Liver (tissue), 9 donors: ENCODE data around the gene POU4F1. TPM values are rescaled to one million over a fixed set of nuclear protein-coding genes. Genes with fewer than 3 reads are reported as not detected.

Source experiments
- DNase-seq: peaks from one replicate; pipeline ENCODE4 v3.0.0-alpha.2; 2017; ENCODE audit warnings: low spot score
- H3K27ac ChIP-seq, 2 donors: one replicate each; pipeline ENCODE4 v1.7.0; 2013; ENCODE audit warnings: inconsistent platforms in 2 of 2, low read length in 2 of 2, control low read depth in 1 of 2, low read depth in 1 of 2, mild to moderate bottlenecking in 1 of 2
- H3K27me3 ChIP-seq, 4 donors: one replicate each; pipeline versions ENCODE4 v1.6.1 to v1.7.0; 2013; ENCODE audit warnings: low read length in 3 of 4, inconsistent platforms in 1 of 4, mild to moderate bottlenecking in 1 of 4, moderate library complexity in 1 of 4; ENCODE audit not compliant: control insufficient read depth in 4 of 4, insufficient read depth in 4 of 4
- H3K36me3 ChIP-seq, 4 donors: one replicate each; pipeline versions ENCODE4 v1.6.1 to v1.7.0; 2013; ENCODE audit warnings: low read length in 3 of 4, mild to moderate bottlenecking in 3 of 4, low read depth in 1 of 4, moderate library complexity in 1 of 4; ENCODE audit not compliant: control insufficient read depth in 4 of 4, insufficient read depth in 3 of 4
- H3K4me1 ChIP-seq, 4 donors: one replicate each; pipeline versions ENCODE4 v1.6.1 to v1.7.0; 2013; ENCODE audit warnings: low read length in 3 of 4, mild to moderate bottlenecking in 3 of 4, moderate library complexity in 1 of 4; ENCODE audit not compliant: control insufficient read depth in 4 of 4, insufficient read depth in 4 of 4
- H3K4me3 ChIP-seq, 3 donors: one replicate each; pipeline versions ENCODE4 v1.6.1 to v1.7.0; 2013; ENCODE audit warnings: low read length in 3 of 3, control low read depth in 1 of 3, low read depth in 1 of 3, mild to moderate bottlenecking in 1 of 3
- H3K9ac ChIP-seq, 2 donors: one replicate each; pipeline ENCODE4 v1.7.0; 2013; ENCODE audit warnings: low read length in 2 of 2, mild to moderate bottlenecking in 2 of 2, moderate library complexity in 2 of 2, control low read depth in 1 of 2, low read depth in 1 of 2
- H3K9me3 ChIP-seq, 4 donors: one replicate each; pipeline versions ENCODE4 v1.6.1 to v1.7.0; 2013; ENCODE audit warnings: low read length in 3 of 4; ENCODE audit not compliant: control insufficient read depth in 4 of 4
- EGR1 ChIP-seq, 2 donors: IDR thresholded peaks; 2 replicates each; pipeline ENCODE4 v1.6.1; 2016 to 2018; ENCODE audit warnings: antibody characterized with exemption in 2 of 2, low read depth in 2 of 2
- FOXA1 ChIP-seq: IDR thresholded peaks from 2 replicates; pipeline ENCODE4 v1.6.1; 2016; ENCODE audit warnings: antibody characterized with exemption
- FOXA2 ChIP-seq: IDR thresholded peaks from 2 replicates; pipeline ENCODE4 v1.6.1; 2016; ENCODE audit warnings: antibody characterized with exemption
- GABPA ChIP-seq, 2 donors: IDR thresholded peaks in 1 of 2; conservative IDR thresholded peaks in 1 of 2; 2 replicates each; pipeline ENCODE4 v1.6.1; 2016; ENCODE audit warnings: antibody characterized with exemption in 2 of 2, mild to moderate bottlenecking in 1 of 2, moderate library complexity in 1 of 2
- HNF4A ChIP-seq, 2 donors: conservative IDR thresholded peaks; 2 replicates each; pipeline ENCODE4 v1.6.1; 2016; ENCODE audit warnings: antibody characterized with exemption in 2 of 2, mild to moderate bottlenecking in 2 of 2
- HNF4G ChIP-seq: IDR thresholded peaks from 2 replicates; pipeline ENCODE4 v1.6.1; 2016; ENCODE audit warnings: antibody characterized with exemption
- JUND ChIP-seq, 2 donors: IDR thresholded peaks; 2 replicates each; pipeline ENCODE4 v1.6.1; 2016; ENCODE audit warnings: antibody characterized with exemption in 2 of 2
- NR2F2 ChIP-seq: IDR thresholded peaks from 2 replicates; pipeline ENCODE4 v1.6.1; 2016; ENCODE audit warnings: antibody characterized with exemption
- RAD21 ChIP-seq, 2 donors: IDR thresholded peaks; 2 replicates each; pipeline ENCODE4 v1.6.1; 2016; ENCODE audit warnings: antibody characterized with exemption in 2 of 2, mild to moderate bottlenecking in 2 of 2
- RXRA ChIP-seq, 2 donors: IDR thresholded peaks; 2 replicates each; pipeline ENCODE4 v1.6.1; 2017 to 2018; ENCODE audit warnings: antibody characterized with exemption in 2 of 2, mild to moderate bottlenecking in 1 of 2
- SP1 ChIP-seq: IDR thresholded peaks from 2 replicates; pipeline ENCODE4 v1.6.1; 2018; ENCODE audit warnings: antibody characterized with exemption, mild to moderate bottlenecking
- TAF1 ChIP-seq: conservative IDR thresholded peaks from 2 replicates; pipeline ENCODE4 v1.6.1; 2016; ENCODE audit warnings: antibody characterized with exemption, mild to moderate bottlenecking
- YY1 ChIP-seq: IDR thresholded peaks from 2 replicates; pipeline ENCODE4 v1.6.1; 2016; ENCODE audit warnings: antibody characterized with exemption, mild to moderate bottlenecking
- WGBS: extraction: QIAGEN DNeasy Blood & Tissue Kit; methylation state at CpG from one replicate; pipeline ENCODE4 v1.1.7; 2013; 5-methylcytosine and 5-hydroxymethylcytosine counted together
- polyA plus RNA-seq, 2 donors: library from polyadenylated mRNA; stranded (reverse) in 1 of 2; unstranded in 1 of 2; fragments of 200-250 nt in 1 of 2; fragments of >200 nt in 1 of 2; fragmentation: Nextera tagmentation in 1 of 2; extraction: Ambion mirVana in 1 of 2; gene quantifications; one replicate each; pipeline versions ENCODE4 v1.2.1 to v1.2.3, GENCODE V29; 2013 to 2015
- total RNA-seq, 2 donors: library from RNA; depleted of rRNA; stranded (reverse); fragments of >200 nt; gene quantifications; one replicate each; pipeline ENCODE4 v1.2.3, GENCODE V29; 2014
- TF ChIP-seq, protein P1 (sequence below): IDR thresholded peaks from 2 replicates; pipeline ENCODE4 v1.6.1; 2016; ENCODE audit warnings: antibody characterized with exemption
- TF ChIP-seq, protein P2 (sequence below): fragments of 150-350 bp; IDR thresholded peaks from 2 replicates; pipeline ENCODE4 v1.5.1; 2017; ENCODE audit warnings: improper control_type of control experiment, low read depth, low read length; ENCODE audit not compliant: missing input control
- TF ChIP-seq, protein P3 (sequence below): IDR thresholded peaks from 2 replicates; pipeline ENCODE4 v1.6.1; 2016; ENCODE audit warnings: antibody characterized with exemption
- TF ChIP-seq, protein P4 (sequence below): IDR thresholded peaks from 2 replicates; pipeline ENCODE4 v1.6.1; 2016; ENCODE audit warnings: antibody characterized with exemption
- TF ChIP-seq, protein P5 (sequence below): IDR thresholded peaks from 2 replicates; pipeline ENCODE4 v1.6.1; 2016; ENCODE audit warnings: antibody characterized with exemption, mild to moderate bottlenecking
- donor health status: healthy.
- donor health status: healthy.
- donor health status: healthy.
- donor health status: healthy.
- donor health status: healthy.

Gene POU4F1
- total and polyA plus RNA-seq, 4 donors = 0.01 to 0.05 TPM; not detected in 2

DNA sequence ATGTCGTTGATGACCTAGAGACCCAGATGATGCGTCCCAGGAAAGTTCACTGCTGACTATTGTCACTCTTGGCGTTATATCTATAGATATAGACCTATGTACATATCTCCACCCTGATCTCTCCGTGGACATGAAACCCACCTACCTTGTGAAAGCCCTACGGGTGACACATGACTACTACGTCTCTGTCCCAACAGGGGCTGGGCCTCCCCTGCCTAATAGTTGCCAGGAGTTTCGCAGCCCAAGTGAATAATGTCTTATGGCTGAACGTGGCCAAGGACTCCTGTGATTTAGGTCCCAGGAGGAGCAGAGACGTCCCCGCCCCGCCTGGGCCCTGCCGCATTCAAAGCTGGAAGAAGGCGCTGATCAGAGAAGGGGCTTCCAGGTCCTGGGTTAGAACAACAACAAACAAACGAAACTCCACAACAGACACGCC, 4.9 kb upstream of the POU4F1 start:
- peaks cover 15 to 32% (median 23%) of the 10 kb centered on the region in 4 donors for H3K4me1 ChIP-seq
- TF ChIP-seq HNF4A (conservative IDR thresholded peaks at IDR 0.05) = no peak
- TF ChIP-seq GABPA (IDR thresholded peaks at IDR 0.05 in 1 of 2, conservative IDR thresholded peaks at IDR 0.05 in 1 of 2) = no peak
- TF ChIP-seq FOXA1 = no peak
- TF ChIP-seq, protein P1, sequence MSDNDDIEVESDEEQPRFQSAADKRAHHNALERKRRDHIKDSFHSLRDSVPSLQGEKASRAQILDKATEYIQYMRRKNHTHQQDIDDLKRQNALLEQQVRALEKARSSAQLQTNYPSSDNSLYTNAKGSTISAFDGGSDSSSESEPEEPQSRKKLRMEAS = no peak
- TF ChIP-seq, protein P2, sequence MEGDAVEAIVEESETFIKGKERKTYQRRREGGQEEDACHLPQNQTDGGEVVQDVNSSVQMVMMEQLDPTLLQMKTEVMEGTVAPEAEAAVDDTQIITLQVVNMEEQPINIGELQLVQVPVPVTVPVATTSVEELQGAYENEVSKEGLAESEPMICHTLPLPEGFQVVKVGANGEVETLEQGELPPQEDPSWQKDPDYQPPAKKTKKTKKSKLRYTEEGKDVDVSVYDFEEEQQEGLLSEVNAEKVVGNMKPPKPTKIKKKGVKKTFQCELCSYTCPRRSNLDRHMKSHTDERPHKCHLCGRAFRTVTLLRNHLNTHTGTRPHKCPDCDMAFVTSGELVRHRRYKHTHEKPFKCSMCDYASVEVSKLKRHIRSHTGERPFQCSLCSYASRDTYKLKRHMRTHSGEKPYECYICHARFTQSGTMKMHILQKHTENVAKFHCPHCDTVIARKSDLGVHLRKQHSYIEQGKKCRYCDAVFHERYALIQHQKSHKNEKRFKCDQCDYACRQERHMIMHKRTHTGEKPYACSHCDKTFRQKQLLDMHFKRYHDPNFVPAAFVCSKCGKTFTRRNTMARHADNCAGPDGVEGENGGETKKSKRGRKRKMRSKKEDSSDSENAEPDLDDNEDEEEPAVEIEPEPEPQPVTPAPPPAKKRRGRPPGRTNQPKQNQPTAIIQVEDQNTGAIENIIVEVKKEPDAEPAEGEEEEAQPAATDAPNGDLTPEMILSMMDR = no peak
- no peak for TF ChIP-seq HNF4G
- no peak for TF ChIP-seq RXRA (IDR thresholded peaks at IDR 0.05)
- TF ChIP-seq, protein P3, sequence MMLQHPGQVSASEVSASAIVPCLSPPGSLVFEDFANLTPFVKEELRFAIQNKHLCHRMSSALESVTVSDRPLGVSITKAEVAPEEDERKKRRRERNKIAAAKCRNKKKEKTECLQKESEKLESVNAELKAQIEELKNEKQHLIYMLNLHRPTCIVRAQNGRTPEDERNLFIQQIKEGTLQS = no peak
- no peak for TF ChIP-seq TAF1
- TF ChIP-seq RAD21 (IDR thresholded peaks at IDR 0.05) = no peak
- TF ChIP-seq SP1 = no peak
- no peak for TF ChIP-seq JUND (IDR thresholded peaks at IDR 0.05)
- no peak for TF ChIP-seq FOXA2
- no peak for TF ChIP-seq YY1
- TF ChIP-seq, protein P4, sequence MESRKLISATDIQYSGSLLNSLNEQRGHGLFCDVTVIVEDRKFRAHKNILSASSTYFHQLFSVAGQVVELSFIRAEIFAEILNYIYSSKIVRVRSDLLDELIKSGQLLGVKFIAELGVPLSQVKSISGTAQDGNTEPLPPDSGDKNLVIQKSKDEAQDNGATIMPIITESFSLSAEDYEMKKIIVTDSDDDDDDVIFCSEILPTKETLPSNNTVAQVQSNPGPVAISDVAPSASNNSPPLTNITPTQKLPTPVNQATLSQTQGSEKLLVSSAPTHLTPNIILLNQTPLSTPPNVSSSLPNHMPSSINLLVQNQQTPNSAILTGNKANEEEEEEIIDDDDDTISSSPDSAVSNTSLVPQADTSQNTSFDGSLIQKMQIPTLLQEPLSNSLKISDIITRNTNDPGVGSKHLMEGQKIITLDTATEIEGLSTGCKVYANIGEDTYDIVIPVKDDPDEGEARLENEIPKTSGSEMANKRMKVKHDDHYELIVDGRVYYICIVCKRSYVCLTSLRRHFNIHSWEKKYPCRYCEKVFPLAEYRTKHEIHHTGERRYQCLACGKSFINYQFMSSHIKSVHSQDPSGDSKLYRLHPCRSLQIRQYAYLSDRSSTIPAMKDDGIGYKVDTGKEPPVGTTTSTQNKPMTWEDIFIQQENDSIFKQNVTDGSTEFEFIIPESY = no peak
- no peak for TF ChIP-seq NR2F2
- no peak for TF ChIP-seq EGR1 (IDR thresholded peaks at IDR 0.05; ENCODE audit: low read depth in 2 of 2)
- TF ChIP-seq, protein P5, sequence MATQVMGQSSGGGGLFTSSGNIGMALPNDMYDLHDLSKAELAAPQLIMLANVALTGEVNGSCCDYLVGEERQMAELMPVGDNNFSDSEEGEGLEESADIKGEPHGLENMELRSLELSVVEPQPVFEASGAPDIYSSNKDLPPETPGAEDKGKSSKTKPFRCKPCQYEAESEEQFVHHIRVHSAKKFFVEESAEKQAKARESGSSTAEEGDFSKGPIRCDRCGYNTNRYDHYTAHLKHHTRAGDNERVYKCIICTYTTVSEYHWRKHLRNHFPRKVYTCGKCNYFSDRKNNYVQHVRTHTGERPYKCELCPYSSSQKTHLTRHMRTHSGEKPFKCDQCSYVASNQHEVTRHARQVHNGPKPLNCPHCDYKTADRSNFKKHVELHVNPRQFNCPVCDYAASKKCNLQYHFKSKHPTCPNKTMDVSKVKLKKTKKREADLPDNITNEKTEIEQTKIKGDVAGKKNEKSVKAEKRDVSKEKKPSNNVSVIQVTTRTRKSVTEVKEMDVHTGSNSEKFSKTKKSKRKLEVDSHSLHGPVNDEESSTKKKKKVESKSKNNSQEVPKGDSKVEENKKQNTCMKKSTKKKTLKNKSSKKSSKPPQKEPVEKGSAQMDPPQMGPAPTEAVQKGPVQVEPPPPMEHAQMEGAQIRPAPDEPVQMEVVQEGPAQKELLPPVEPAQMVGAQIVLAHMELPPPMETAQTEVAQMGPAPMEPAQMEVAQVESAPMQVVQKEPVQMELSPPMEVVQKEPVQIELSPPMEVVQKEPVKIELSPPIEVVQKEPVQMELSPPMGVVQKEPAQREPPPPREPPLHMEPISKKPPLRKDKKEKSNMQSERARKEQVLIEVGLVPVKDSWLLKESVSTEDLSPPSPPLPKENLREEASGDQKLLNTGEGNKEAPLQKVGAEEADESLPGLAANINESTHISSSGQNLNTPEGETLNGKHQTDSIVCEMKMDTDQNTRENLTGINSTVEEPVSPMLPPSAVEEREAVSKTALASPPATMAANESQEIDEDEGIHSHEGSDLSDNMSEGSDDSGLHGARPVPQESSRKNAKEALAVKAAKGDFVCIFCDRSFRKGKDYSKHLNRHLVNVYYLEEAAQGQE = no peak

More for the DNA sequence above, 4.9 kb upstream of the POU4F1 start:
- Histone ChIP-seq H3K9me3 (no peaks in the 10 kb centered on the region), H3K4me3 (peak overlapping the region in 1 of 3 donors; percentile 76), H3K27ac (no peak overlapping the region), H3K36me3 (no peaks in the 10 kb centered on the region), H3K27me3 (peaks cover 6 to 17% (median 9%) of the 10 kb centered on the region in 4 donors), H3K9ac (no peak overlapping the region)
- 10% methylated on average over 15 of the region's 15 CpGs for WGBS
- no peak for DNase-seq
